PC-9 (cell line): ENCODE measurements around the gene SELL.

ENCODE experiments used
- EZH2 ChIP-seq: fragments of 200-600 bp; sonication (generic); IDR thresholded peaks from 2 replicates; pipeline ENCODE4 v1.8.0; 2017; ENCODE audit warnings: antibody characterized with exemption, low read depth
- TF ChIP-seq, protein P1 (sequence below): fragments of 200-600 bp; sonication (generic); conservative IDR thresholded peaks from 2 replicates; pipeline ENCODE4 v1.6.1; 2017; ENCODE audit warnings: mixed run types, antibody characterized with exemption, mild to moderate bottlenecking, moderate library complexity

- TF ChIP-seq, protein P1, sequence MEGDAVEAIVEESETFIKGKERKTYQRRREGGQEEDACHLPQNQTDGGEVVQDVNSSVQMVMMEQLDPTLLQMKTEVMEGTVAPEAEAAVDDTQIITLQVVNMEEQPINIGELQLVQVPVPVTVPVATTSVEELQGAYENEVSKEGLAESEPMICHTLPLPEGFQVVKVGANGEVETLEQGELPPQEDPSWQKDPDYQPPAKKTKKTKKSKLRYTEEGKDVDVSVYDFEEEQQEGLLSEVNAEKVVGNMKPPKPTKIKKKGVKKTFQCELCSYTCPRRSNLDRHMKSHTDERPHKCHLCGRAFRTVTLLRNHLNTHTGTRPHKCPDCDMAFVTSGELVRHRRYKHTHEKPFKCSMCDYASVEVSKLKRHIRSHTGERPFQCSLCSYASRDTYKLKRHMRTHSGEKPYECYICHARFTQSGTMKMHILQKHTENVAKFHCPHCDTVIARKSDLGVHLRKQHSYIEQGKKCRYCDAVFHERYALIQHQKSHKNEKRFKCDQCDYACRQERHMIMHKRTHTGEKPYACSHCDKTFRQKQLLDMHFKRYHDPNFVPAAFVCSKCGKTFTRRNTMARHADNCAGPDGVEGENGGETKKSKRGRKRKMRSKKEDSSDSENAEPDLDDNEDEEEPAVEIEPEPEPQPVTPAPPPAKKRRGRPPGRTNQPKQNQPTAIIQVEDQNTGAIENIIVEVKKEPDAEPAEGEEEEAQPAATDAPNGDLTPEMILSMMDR = no peak
- no peak for TF ChIP-seq EZH2
Measured at GRCh38 chr1:169723763-169724162, 12.3 kb upstream of the SELL start.
